Caco-2 (cell line): ENCODE measurements around the gene WNK2. TPM values are rescaled to one million over a fixed set of nuclear protein-coding genes. Genes with fewer than 3 reads are reported as not detected.

ENCODE experiments used
- BruUV-seq: library from RNA; stranded (reverse); fragments of 400-500 nt; replicated peaks from 2 replicates; lab custom pipeline; 2021; lab: Mats Ljungman, UMichigan
- CTCF ChIA-PET: fragments of 300-600 bp; sonication (Branson Sonifier 250); formaldehyde crosslinking; loops from one replicate; lab custom pipeline; 2022; ENCODE audit warnings: antibody characterized with exemption; lab: Charles Lee
- POLR2A ChIA-PET: fragments of 300-600 bp; sonication (Branson Sonifier 250); formaldehyde crosslinking; loops from one replicate; lab custom pipeline; 2022; ENCODE audit warnings: antibody characterized with exemption; lab: Charles Lee
- DNase-seq, 2 experiments: peaks; one replicate each; pipeline versions ENCODE4 v3.0.0 to v3.0.0-alpha.2; 2020 to 2022
- H3K27me3 ChIP-seq: replicated peaks from 2 replicates; pipeline ENCODE4 v1.6.0; 2011; ENCODE audit warnings: low read length; ENCODE audit not compliant: control insufficient read depth, insufficient read depth
- H3K36me3 ChIP-seq: 2 replicates; pipeline ENCODE4 v1.5.1; 2011; ENCODE audit warnings: low read length; ENCODE audit not compliant: control insufficient read depth, insufficient read depth
- H3K4me1 ChIP-seq: fragments of 250-450 bp; sonication (Bioruptor Pico); 2 replicates; pipeline ENCODE4 v1.5.1; 2020; ENCODE audit warnings: mild to moderate bottlenecking
- H3K4me3 ChIP-seq: 2 replicates; pipeline ENCODE4 v1.5.1; 2011; ENCODE audit warnings: low read depth, mild to moderate bottlenecking, control low read depth, low read length
- H3K9me3 ChIP-seq: fragments of 250-450 bp; sonication (Bioruptor Pico); 2 replicates; pipeline ENCODE4 v1.5.1; 2020; ENCODE audit warnings: mild to moderate bottlenecking, moderate library complexity
- H3K27ac Mint-ChIP-seq: one replicate; pipeline ENCODE4 v1.8.0; 2022; ENCODE audit warnings: mixed read lengths; ENCODE audit not compliant: unreplicated experiment
- H3K27me3 Mint-ChIP-seq: one replicate; pipeline ENCODE4 v1.8.0; 2022; ENCODE audit warnings: mixed read lengths; ENCODE audit not compliant: insufficient read depth, unreplicated experiment
- H3K36me3 Mint-ChIP-seq: one replicate; pipeline ENCODE4 v1.8.0; 2022; ENCODE audit warnings: mild to moderate bottlenecking, mixed read lengths; ENCODE audit not compliant: insufficient read depth, unreplicated experiment
- H3K4me1 Mint-ChIP-seq: one replicate; pipeline ENCODE4 v1.8.0; 2022; ENCODE audit warnings: low read depth, mixed read lengths; ENCODE audit not compliant: unreplicated experiment
- H3K4me3 Mint-ChIP-seq: one replicate; pipeline ENCODE4 v1.8.0; 2022; ENCODE audit warnings: mild to moderate bottlenecking, moderate library complexity, mixed read lengths; ENCODE audit not compliant: unreplicated experiment
- H3K9me3 Mint-ChIP-seq: one replicate; pipeline ENCODE4 v1.8.0; 2022; ENCODE audit warnings: mixed read lengths; ENCODE audit not compliant: unreplicated experiment
- intact Hi-C: fragments of 100-400 bp; cut with micrococcal nuclease; formaldehyde crosslinking; loops from one replicate; pipeline ENCODE4 v1.10.0; 2022; ENCODE audit not compliant: unreplicated experiment
- total RNA-seq: library from RNA; stranded (reverse); gene quantifications from 2 replicates; pipeline ENCODE4 v1.2.3, GENCODE V29; 2022
- TF ChIP-seq, protein P1 (sequence below), 2 experiments: fragments of 200-600 bp in 1 of 2; IDR thresholded peaks; 1 replicate in 1 of 2; 2 replicates in 1 of 2; pipeline versions ENCODE4 v1.5.1 to v1.8.0; 2011 to 2022; ENCODE audit warnings: antibody characterized with exemption in 1 of 2, control low read depth in 1 of 2, inconsistent platforms in 1 of 2, low read depth in 1 of 2, low read length in 1 of 2, mild to moderate bottlenecking in 1 of 2, moderate library complexity in 1 of 2; ENCODE audit not compliant: insufficient read depth in 1 of 2, severe bottlenecking in 1 of 2, unreplicated experiment in 1 of 2

The WNK2 gene
- total RNA-seq, 1 experiment from 2014 or later, result 21.7 TPM

- intact Hi-C loops, result no loop called here
- no peak overlapping the region for H3K4me3 ChIP-seq
- H3K9me3 ChIP-seq, result no peaks in the 10 kb centered on the region
- H3K4me1 ChIP-seq, result no peaks in the 10 kb centered on the region
- no peaks in the 10 kb centered on the region for H3K36me3 ChIP-seq
- Mint-ChIP-seq H3K27me3 (no peaks in the 10 kb centered on the region), H3K9me3 (no peaks in the 10 kb centered on the region), H3K27ac (no peak overlapping the region), H3K4me1 (no peaks in the 10 kb centered on the region), H3K36me3 (no peaks in the 10 kb centered on the region), H3K4me3 (no peak overlapping the region)
- ChIA-PET CTCF (no interaction called here), POLR2A (no interaction called here)
- BruUV-seq, result no TSS peak
- no peaks in the 10 kb centered on the region for H3K27me3 ChIP-seq
- TF ChIP-seq, protein P1, sequence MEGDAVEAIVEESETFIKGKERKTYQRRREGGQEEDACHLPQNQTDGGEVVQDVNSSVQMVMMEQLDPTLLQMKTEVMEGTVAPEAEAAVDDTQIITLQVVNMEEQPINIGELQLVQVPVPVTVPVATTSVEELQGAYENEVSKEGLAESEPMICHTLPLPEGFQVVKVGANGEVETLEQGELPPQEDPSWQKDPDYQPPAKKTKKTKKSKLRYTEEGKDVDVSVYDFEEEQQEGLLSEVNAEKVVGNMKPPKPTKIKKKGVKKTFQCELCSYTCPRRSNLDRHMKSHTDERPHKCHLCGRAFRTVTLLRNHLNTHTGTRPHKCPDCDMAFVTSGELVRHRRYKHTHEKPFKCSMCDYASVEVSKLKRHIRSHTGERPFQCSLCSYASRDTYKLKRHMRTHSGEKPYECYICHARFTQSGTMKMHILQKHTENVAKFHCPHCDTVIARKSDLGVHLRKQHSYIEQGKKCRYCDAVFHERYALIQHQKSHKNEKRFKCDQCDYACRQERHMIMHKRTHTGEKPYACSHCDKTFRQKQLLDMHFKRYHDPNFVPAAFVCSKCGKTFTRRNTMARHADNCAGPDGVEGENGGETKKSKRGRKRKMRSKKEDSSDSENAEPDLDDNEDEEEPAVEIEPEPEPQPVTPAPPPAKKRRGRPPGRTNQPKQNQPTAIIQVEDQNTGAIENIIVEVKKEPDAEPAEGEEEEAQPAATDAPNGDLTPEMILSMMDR (IDR thresholded peaks at IDR 0.05; ENCODE audit: insufficient read depth in 1 of 2, low read depth in 1 of 2, low read length in 1 of 2, severe bottlenecking in 1 of 2, unreplicated experiment in 1 of 2), result no peak
- no peak for DNase-seq
Measured at GRCh38 chr9:93268551-93269314, 84.8 kb downstream of the WNK2 start.

DNA sequence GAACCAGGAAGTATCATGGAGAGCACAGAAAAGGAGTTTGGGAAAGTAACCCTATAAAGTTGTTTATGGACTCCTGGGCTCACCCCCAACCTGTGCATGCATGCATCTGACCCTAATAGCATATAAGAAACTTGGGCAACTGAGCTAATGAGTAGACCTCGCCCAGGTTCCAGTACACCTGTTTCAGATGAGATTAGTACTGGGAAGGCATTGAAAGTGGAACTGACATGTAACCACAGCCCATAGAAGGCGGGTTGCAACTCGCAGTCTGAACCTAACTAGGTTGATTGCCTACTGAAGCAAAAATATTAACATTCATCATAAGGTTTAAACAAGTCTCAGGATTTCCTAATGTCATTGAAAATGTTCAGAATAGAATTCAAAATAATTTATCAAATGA lies 87.0 kb downstream of the WNK2 start:
- BruUV-seq, result no TSS peak
- intact Hi-C loops, result no loop called here
- ChIA-PET POLR2A (no interaction called here), CTCF (no interaction called here)
- Mint-ChIP-seq H3K9me3 (no peaks in the 10 kb centered on the region), H3K27ac (no peak overlapping the region), H3K27me3 (no peaks in the 10 kb centered on the region), H3K4me1 (no peaks in the 10 kb centered on the region), H3K4me3 (no peak overlapping the region), H3K36me3 (no peaks in the 10 kb centered on the region)
- Histone ChIP-seq H3K27me3 (no peaks in the 10 kb centered on the region), H3K4me1 (no peaks in the 10 kb centered on the region), H3K4me3 (no peak overlapping the region), H3K36me3 (no peaks in the 10 kb centered on the region), H3K9me3 (no peaks in the 10 kb centered on the region)
- TF ChIP-seq, protein P1 (IDR thresholded peaks at IDR 0.05; ENCODE audit: insufficient read depth in 1 of 2, low read depth in 1 of 2, low read length in 1 of 2, severe bottlenecking in 1 of 2, unreplicated experiment in 1 of 2), result no peak
- DNase-seq, result no peak

GRCh38 chr9:93276973-93277372 lies 93.0 kb downstream of the WNK2 start:
- H3K4me1 ChIP-seq, result no peaks in the 10 kb centered on the region
- H3K27ac Mint-ChIP-seq, result no peak overlapping the region
- no peaks in the 10 kb centered on the region for H3K36me3 ChIP-seq
- H3K27me3 ChIP-seq, result no peaks in the 10 kb centered on the region
- DNase-seq, result no peak
- no peak overlapping the region for H3K4me3 ChIP-seq
- intact Hi-C loops, result no loop called here
- no peaks in the 10 kb centered on the region for H3K9me3 Mint-ChIP-seq
- peaks cover 9% of the 10 kb centered on the region for H3K4me1 Mint-ChIP-seq
- no peaks in the 10 kb centered on the region for H3K27me3 Mint-ChIP-seq
- H3K9me3 ChIP-seq, result no peaks in the 10 kb centered on the region
- no peaks in the 10 kb centered on the region for H3K36me3 Mint-ChIP-seq
- H3K4me3 Mint-ChIP-seq, result no peak overlapping the region
- ChIA-PET CTCF (no interaction called here), POLR2A (no interaction called here)
- TF ChIP-seq, protein P1 (IDR thresholded peaks at IDR 0.05; ENCODE audit: insufficient read depth in 1 of 2, low read depth in 1 of 2, low read length in 1 of 2, severe bottlenecking in 1 of 2, unreplicated experiment in 1 of 2), result no peak
- BruUV-seq, result no TSS peak
